K562 (cell line): ENCODE measurements around the gene MYLK4. TPM values are rescaled to one million over a fixed set of nuclear protein-coding genes. Genes with fewer than 3 reads are reported as not detected.

Experiments used
- ATAC-seq: fragments of 200-7000 bp; cut with Tn5 transposase; 3 replicates; pipeline ENCODE4 v1.9.1; 2020; ENCODE audit warnings: moderate library complexity
- BruUV-seq: library from RNA; stranded (reverse); fragments of 400-500 nt; replicated peaks from 2 replicates; lab custom pipeline; 2021; lab: Mats Ljungman, UMichigan
- CTCF ChIA-PET: fragments of 300-600 bp; formaldehyde crosslinking; extraction: SDS; loops from one replicate; lab custom pipeline; 2021; ENCODE audit warnings: low intra/inter-chr PET ratio; lab: Yijun Ruan, JAX
- POLR2A ChIA-PET: fragments of 300-600, 350-650 bp; sonication (Branson Sonifier 250); formaldehyde crosslinking; extraction: SDS; loops from one replicate; lab custom pipeline; 2021; ENCODE audit warnings: antibody characterized with exemption, inconsistent platforms; lab: Yijun Ruan, JAX
- DNase-seq, 4 experiments: peaks; one replicate each; pipeline versions ENCODE4 v3.0.0 to v3.0.0-alpha.2; 2011 to 2018; ENCODE audit warnings: low spot score in 3 of 4, mixed read lengths in 3 of 4; ENCODE audit errors: extremely low read depth in 1 of 4
- FAIRE-seq: peaks from 2 replicates; lab custom pipeline; 2011; peaks lifted over from hg19 to GRCh38; lab: Jason Lieb, UNC
- H2AFZ ChIP-seq: 2 replicates; pipeline ENCODE4 v1.6.0; 2011; ENCODE audit warnings: low read depth, low read length, control low read depth, inconsistent platforms
- H3K27ac ChIP-seq: fragments of 200-600 bp; 3 replicates; pipeline ENCODE4 v1.8.0; 2011; ENCODE audit warnings: low read depth, mild to moderate bottlenecking, control low read depth, inconsistent platforms, low read length, moderate library complexity, mixed read lengths; ENCODE audit errors: extremely low read depth
- H3K27me3 ChIP-seq, 2 experiments: fragments of 300-600 bp in 1 of 2; 2 replicates in 1 of 2; 3 replicates in 1 of 2; pipeline versions ENCODE4 v1.6.0 to v1.8.0; 2011; ENCODE audit warnings: inconsistent platforms in 2 of 2, low read length in 2 of 2, mild to moderate bottlenecking in 1 of 2, mixed read lengths in 1 of 2, moderate library complexity in 1 of 2; ENCODE audit not compliant: control insufficient read depth in 2 of 2, insufficient read depth in 2 of 2
- H3K36me3 ChIP-seq: fragments of 300-600 bp; 3 replicates; pipeline ENCODE4 v1.8.0; 2011; ENCODE audit warnings: mild to moderate bottlenecking, low read length, inconsistent platforms; ENCODE audit not compliant: control insufficient read depth, insufficient read depth
- H3K4me1 ChIP-seq, 2 experiments: fragments of 200-600 bp in 1 of 2; replicated peaks in 1 of 2; 2 replicates in 1 of 2; 3 replicates in 1 of 2; pipeline versions ENCODE4 v1.5.1 to v1.8.0; 2011; ENCODE audit warnings: inconsistent platforms in 2 of 2, low read length in 2 of 2, mild to moderate bottlenecking in 1 of 2, mixed read lengths in 1 of 2, moderate library complexity in 1 of 2; ENCODE audit not compliant: control insufficient read depth in 2 of 2, insufficient read depth in 2 of 2
- H3K4me2 ChIP-seq: 2 replicates; pipeline ENCODE4 v1.6.1; 2011; ENCODE audit warnings: low read length, control low read depth, inconsistent platforms, mixed read lengths; ENCODE audit not compliant: insufficient read depth
- H3K4me3 ChIP-seq: fragments of 200-600 bp; sonication (generic), shearing (Covaris generic); 2 replicates; pipeline ENCODE4 v1.5.1; 2016; ENCODE audit warnings: control low read depth, inconsistent platforms
- H3K79me2 ChIP-seq: fragments of 200-600 bp; 3 replicates; pipeline ENCODE4 v1.8.0; 2011; ENCODE audit warnings: low read length, inconsistent platforms; ENCODE audit not compliant: control insufficient read depth, insufficient read depth
- H3K9ac ChIP-seq, 2 experiments: 2 replicates each; pipeline versions ENCODE4 v1.6.0 to v1.6.1; 2011; ENCODE audit warnings: low read depth in 2 of 2, low read length in 2 of 2, control low read depth in 1 of 2, inconsistent platforms in 1 of 2, mild to moderate bottlenecking in 1 of 2, mixed read lengths in 1 of 2; ENCODE audit not compliant: insufficient read depth in 1 of 2
- H3K9me1 ChIP-seq: one replicate; pipeline ENCODE4 v1.6.0; 2011; ENCODE audit warnings: inconsistent platforms, mild to moderate bottlenecking, low read length, moderate library complexity; ENCODE audit not compliant: control insufficient read depth, insufficient read depth
- H3K9me3 ChIP-seq: replicated peaks from 2 replicates; pipeline ENCODE4 v1.5.1; 2011; ENCODE audit warnings: low read depth, low read length, inconsistent platforms; ENCODE audit not compliant: control insufficient read depth, insufficient read depth
- H4K20me1 ChIP-seq: replicated peaks from 2 replicates; pipeline ENCODE4 v1.6.1; 2011; ENCODE audit warnings: low read length, inconsistent platforms, mixed read lengths; ENCODE audit not compliant: control insufficient read depth, insufficient read depth
- ARID1B ChIP-seq: fragments of 450-650 bp; IDR thresholded peaks from 2 replicates; pipeline ENCODE4 v1.6.1; 2016; ENCODE audit warnings: antibody characterized with exemption, mild to moderate bottlenecking, inconsistent platforms
- ARID3B ChIP-seq: fragments of 250-450 bp; sonication (Bioruptor Pico); IDR thresholded peaks from 2 replicates; pipeline ENCODE4 v1.4.0; 2020; ENCODE audit warnings: borderline replicate concordance
- BRF2 ChIP-seq: IDR thresholded peaks from 3 replicates; pipeline ENCODE4 v1.6.1; 2011; ENCODE audit warnings: borderline replicate concordance, mild to moderate bottlenecking; ENCODE audit not compliant: insufficient read length, insufficient read depth
- EZH2 ChIP-seq: IDR thresholded peaks from 2 replicates; pipeline ENCODE4 v1.6.1; 2012; ENCODE audit warnings: low read depth, mild to moderate bottlenecking, inconsistent platforms, low read length, borderline replicate concordance
- KDM4B ChIP-seq, 2 experiments: fragments of 450-650 bp in 1 of 2; sonication (generic) in 1 of 2; IDR thresholded peaks; 2 replicates each; pipeline ENCODE4 v1.6.1; 2016 to 2017; ENCODE audit warnings: borderline replicate concordance in 2 of 2, antibody characterized with exemption in 1 of 2, low read depth in 1 of 2, mild to moderate bottlenecking in 1 of 2
- KLF1 ChIP-seq: fragments of 450-650 bp; IDR thresholded peaks from 2 replicates; pipeline ENCODE4 v1.6.1; 2016; ENCODE audit warnings: missing genetic modification characterization, missing compliant biosample characterization
- MECOM ChIP-seq: fragments of 250-450 bp; sonication (Bioruptor Pico); IDR thresholded peaks from 2 replicates; pipeline ENCODE4 v1.8.0; 2022; ENCODE audit warnings: inconsistent platforms
- NFXL1 ChIP-seq: fragments of 450-650 bp; formaldehyde crosslinking; IDR thresholded peaks from 2 replicates; pipeline ENCODE4 v1.4.0; 2021; ENCODE audit warnings: mild to moderate bottlenecking
- PTRF ChIP-seq: fragments of 450-650 bp; IDR thresholded peaks from 2 replicates; pipeline ENCODE4 v1.6.1; 2016; ENCODE audit warnings: mild to moderate bottlenecking, missing genetic modification characterization, missing compliant biosample characterization
- SAP30 ChIP-seq: fragments of 200-600 bp; sonication (generic); IDR thresholded peaks from 2 replicates; pipeline ENCODE4 v1.6.1; 2012; ENCODE audit warnings: borderline replicate concordance, low read depth, mild to moderate bottlenecking, moderate library complexity, low read length, control low read depth, inconsistent platforms; ENCODE audit not compliant: insufficient read depth, poor library complexity, severe bottlenecking
- SMAD4 ChIP-seq: fragments of 250-450 bp; sonication (Bioruptor Pico); conservative IDR thresholded peaks from 2 replicates; pipeline ENCODE4 v1.8.0; 2021; ENCODE audit warnings: inconsistent platforms, mild to moderate bottlenecking, moderate library complexity
- SRSF7 ChIP-seq: fragments of 200-400 bp; formaldehyde crosslinking; optimal IDR thresholded peaks from 2 replicates; pipeline ENCODE3; 2017; ENCODE audit warnings: mild to moderate bottlenecking, low read depth, low read length
- ZBTB5 ChIP-seq: fragments of 450-650 bp; IDR thresholded peaks from 2 replicates; pipeline ENCODE4 v1.6.1; 2017; ENCODE audit warnings: antibody characterized with exemption
- ZNF589 ChIP-seq: fragments of 200-800 bp; sonication (Bioruptor generic); IDR thresholded peaks from 2 replicates; pipeline ENCODE4 v1.6.1; 2016; ENCODE audit warnings: low read depth, missing genetic modification characterization, missing compliant biosample characterization
- ZNF766 ChIP-seq: fragments of 200-800 bp; sonication (Bioruptor generic); conservative IDR thresholded peaks from 2 replicates; pipeline ENCODE4 v1.6.1; 2016; ENCODE audit warnings: missing genetic modification characterization, missing compliant biosample characterization
- ZSCAN32 ChIP-seq: fragments of 450-650 bp; formaldehyde crosslinking; IDR thresholded peaks from 2 replicates; pipeline ENCODE4 v1.4.0; 2020; ENCODE audit warnings: mild to moderate bottlenecking, moderate library complexity
- WGBS: fragments of 100-300 bp; shearing (Covaris generic); methylation state at CpG from one replicate; pipeline ENCODE4 v1.1.6; 2016; ENCODE audit warnings: low coverage, mixed read lengths; ENCODE audit not compliant: insufficient coverage; ENCODE audit errors: missing lambda C conversion rate; 5-methylcytosine and 5-hydroxymethylcytosine counted together
- in situ Hi-C: fragments of 300-500 bp; cut with MboI; formaldehyde crosslinking; loops from 4 replicates; pipeline ENCODE4 v1.15.0; 2018; ENCODE audit warnings: inconsistent platforms, mixed read lengths
- intact Hi-C: fragments of 100-400 bp; cut with micrococcal nuclease; formaldehyde crosslinking; loops from 2 replicates; pipeline ENCODE4 v1.14.2; 2022
- polyA plus RNA-seq, 8 experiments: library from polyadenylated mRNA; depleted of rRNA in 4 of 8; stranded (reverse) in 5 of 8; unstranded in 3 of 8; fragments of >200 nt; fragmentation: Nextera tagmentation in 2 of 8; fragmentation: Illumina TruSeq in 1 of 8; extraction: Ambion mirVana in 2 of 8; extraction: Trizol in 1 of 8; gene quantifications; 2 replicates each; pipeline versions ENCODE4 v1.2.1 to v1.2.3, GENCODE V29; 2011 to 2014; ENCODE audit warnings: inconsistent platforms in 1 of 8, missing spikeins in 1 of 8
- total RNA-seq, 7 experiments: library from RNA; depleted of rRNA in 6 of 7; stranded (reverse); fragments of >200 nt in 6 of 7; fragmentation: Illumina TruSeq in 2 of 7; extraction: Trizol in 2 of 7; gene quantifications; 2 replicates each; pipeline versions ENCODE4 v1.2.1 to v1.2.3, GENCODE V29; 2011 to 2021; ENCODE audit warnings: low replicate concordance in 1 of 7

The MYLK4 gene
- total and polyA plus RNA-seq, 9 of the 15 experiments (the other 6 are each of a cell fraction or from before 2014, with no cell fraction given): 0.01 to 0.15 (median 0.06) TPM

DNA sequence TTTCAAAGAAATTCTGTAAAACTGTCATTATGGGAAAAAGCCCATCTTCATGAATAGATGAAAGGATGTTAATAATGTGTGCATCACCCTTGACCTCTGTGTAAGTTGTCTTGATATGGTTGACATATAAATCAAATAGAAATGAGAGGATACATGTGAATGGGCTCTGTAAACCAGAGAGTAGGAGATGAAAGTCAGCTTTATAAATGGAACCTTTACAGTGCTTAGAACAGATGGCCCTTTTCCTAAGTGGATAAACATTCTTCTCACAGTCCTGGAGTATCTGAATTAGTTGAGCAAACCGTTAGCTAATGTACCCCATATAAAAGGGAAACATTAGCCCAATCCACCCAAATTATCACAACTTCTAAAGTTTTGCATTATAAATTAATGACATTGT lies 57.5 kb downstream of the MYLK4 start (continued):
- no peak for TF ChIP-seq SRSF7
- no peak for TF ChIP-seq EZH2
- TF ChIP-seq ARID3B (CRISPR knock-in tag): no peak

DNA sequence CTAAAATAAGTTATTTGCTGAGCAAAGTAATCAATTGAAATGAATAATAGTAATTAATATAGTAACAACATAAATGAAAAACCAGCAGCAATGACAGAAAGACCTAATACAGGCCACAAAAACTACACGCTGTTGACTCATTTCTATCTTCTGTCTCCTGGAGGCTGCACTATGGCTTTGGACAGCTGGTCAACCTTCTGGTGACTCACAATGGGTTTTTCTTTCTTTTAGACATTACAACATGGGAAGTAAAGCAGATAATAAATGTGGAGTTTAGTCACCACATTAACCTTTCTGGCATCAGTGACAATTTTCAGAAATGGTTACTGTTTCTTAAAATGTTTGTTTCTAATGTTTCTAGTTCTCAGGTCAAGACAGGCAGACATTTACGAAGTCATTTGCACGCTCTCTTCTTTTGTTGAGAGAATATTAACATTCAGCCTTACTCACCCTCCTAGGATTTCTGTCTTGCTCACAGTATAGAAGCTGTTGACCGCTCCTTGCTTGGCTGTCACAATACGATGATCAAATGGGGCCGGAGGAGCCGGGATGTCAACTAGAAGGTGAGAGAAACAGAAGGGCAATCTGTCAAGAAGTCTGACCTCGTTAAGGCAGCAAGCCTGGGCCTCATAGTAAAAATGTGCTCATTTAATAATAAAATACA lies 62.2 kb downstream of the MYLK4 start:
- Histone ChIP-seq H3K4me3 (no peak overlapping the region), H3K36me3 (no peaks in the 10 kb centered on the region), H3K9ac (no peak overlapping the region), H3K4me1 (peaks cover 0 to 6% of the 10 kb centered on the region in 2 experiments; a peak in 1 of 5 replicates), H3K9me3 (no peaks in the 10 kb centered on the region), H3K27me3 (peaks cover 26 to 39% of the 10 kb centered on the region in 2 experiments), H3K79me2 (no peaks in the 10 kb centered on the region), H3K9me1 (no peaks in the 10 kb centered on the region), H4K20me1 (no peaks in the 10 kb centered on the region), H3K27ac (no peak overlapping the region), H3K4me2 (no peak overlapping the region), H2AFZ (no peak overlapping the region)
- POLR2A ChIA-PET: no interaction called here
- FAIRE-seq: no peak
- DNase-seq: peak in 1 of 4 experiments; percentile 21
- 20% methylated on average over 8 of the region's 8 CpGs for WGBS
- BruUV-seq: no TSS peak
- CTCF ChIA-PET: no interaction called here
- in situ Hi-C loops: no loop called here
- intact Hi-C loops: no loop called here
- no peak for ATAC-seq
- 0 out of 2 replicates have a peak, but pooled peaks have one; percentile 31 for TF ChIP-seq ZNF589 (CRISPR knock-in tag)
- TF ChIP-seq PTRF (tag): no peak
- no peak for TF ChIP-seq SAP30
- TF ChIP-seq ZNF766: no peak
- TF ChIP-seq KDM4B (IDR thresholded peaks at IDR 0.05; ENCODE audit: borderline replicate concordance in 2 of 2, low read depth in 1 of 2): no peak
- no peak for TF ChIP-seq MECOM (CRISPR knock-in tag)
- TF ChIP-seq SMAD4 (CRISPR knock-in tag): no peak
- no peak for TF ChIP-seq ARID1B
- no peak for TF ChIP-seq NFXL1
- TF ChIP-seq BRF2: no peak
- TF ChIP-seq KLF1 (tag): no peak
- no peak for TF ChIP-seq ZSCAN32 (CRISPR knock-in tag)
- no peak for TF ChIP-seq ZBTB5
